ENCODE data around the gene TIAM1.

The TIAM1 gene

GRCh38 chr21:31162079-31162699 lies 181.9 kb downstream of the TIAM1 start:
- no peak for DNase-seq

GRCh38 chr21:31161157-31161556 lies 182.9 kb downstream of the TIAM1 start:
- no peak for DNase-seq

- no peak for DNase-seq
These were observed 184.3 kb downstream of the TIAM1 start for GRCh38 chr21:31159808-31160207.

- DNase-seq, result no peak
These were observed 185.1 kb downstream of the TIAM1 start for GRCh38 chr21:31158789-31159581.

- no peak for DNase-seq
These were observed 186.3 kb downstream of the TIAM1 start for GRCh38 chr21:31157756-31158155.

- no peak for DNase-seq
These were observed 187.4 kb downstream of the TIAM1 start for GRCh38 chr21:31156662-31157061.

GRCh38 chr21:31156169-31156568 lies 187.9 kb downstream of the TIAM1 start:
- no peak for DNase-seq

- DNase-seq, result no peak
These were observed 192.7 kb downstream of the TIAM1 start for GRCh38 chr21:31151156-31152045.

GRCh38 chr21:31145274-31145673 lies 198.8 kb downstream of the TIAM1 start:
- DNase-seq, result no peak

GRCh38 chr21:31143036-31143435 lies 201.0 kb downstream of the TIAM1 start:
- DNase-seq, result no peak

- no peak for DNase-seq
These were observed 201.5 kb downstream of the TIAM1 start for GRCh38 chr21:31142600-31142999.

GRCh38 chr21:31141389-31142000 lies 202.6 kb downstream of the TIAM1 start:
- DNase-seq, result no peak

- DNase-seq, result no peak
These were observed 203.4 kb downstream of the TIAM1 start for GRCh38 chr21:31140676-31141075.

GRCh38 chr21:31140025-31140424 lies 204.0 kb downstream of the TIAM1 start:
- no peak for DNase-seq

GRCh38 chr21:31137960-31138359 lies 206.1 kb downstream of the TIAM1 start:
- DNase-seq, result no peak

- DNase-seq, result no peak
These were observed 207.2 kb downstream of the TIAM1 start for GRCh38 chr21:31136891-31137290.

- no peak for DNase-seq
These were observed 208.4 kb downstream of the TIAM1 start for GRCh38 chr21:31135531-31136184.

- DNase-seq, result no peak
These were observed 210.7 kb downstream of the TIAM1 start for GRCh38 chr21:31133243-31133830.

GRCh38 chr21:31132574-31133242 lies 211.4 kb downstream of the TIAM1 start:
- DNase-seq, result no peak

GRCh38 chr21:31130821-31131220 lies 213.2 kb downstream of the TIAM1 start:
- no peak for DNase-seq

GRCh38 chr21:31128234-31128633 lies 215.8 kb downstream of the TIAM1 start:
- DNase-seq, result no peak

GRCh38 chr21:31124010-31124409 lies 220.1 kb downstream of the TIAM1 start:
- DNase-seq, result no peak
